ENCODE measurements around the gene DBI.
"Not testable (repeated sequence)": the region's sequence is repeated elsewhere in the genome, so short reads cannot be mapped to it uniquely, and the experiment has no call there.

DBI gene

GRCh38 chr2:119366161-119366648 lies 572 bp upstream of the DBI start:
- no peak for DNase-seq

- peak; percentile 37 for DNase-seq
Observed at GRCh38 chr2:119367472-119368099, 809 bp downstream of the DBI start.

GRCh38 chr2:119369845-119370244 lies 3.1 kb downstream of the DBI start:
- no peak for DNase-seq

- no peak for DNase-seq
Observed at GRCh38 chr2:119371111-119371510, 4.3 kb downstream of the DBI start.

- no peak for DNase-seq
Observed at GRCh38 chr2:119372778-119373568, 6.2 kb downstream of the DBI start.

- DNase-seq = not testable (repeated sequence)
Observed at GRCh38 chr2:119373907-119374745, 7.3 kb downstream of the DBI start.

- DNase-seq = not testable (repeated sequence)
Observed at GRCh38 chr2:119376406-119376805, 9.6 kb downstream of the DBI start.

GRCh38 chr2:119376810-119377209 lies 10.0 kb downstream of the DBI start:
- DNase-seq = no peak

GRCh38 chr2:119377294-119377992 lies 10.7 kb downstream of the DBI start:
- DNase-seq = no peak

- DNase-seq = no peak
Observed at GRCh38 chr2:119377993-119378345, 11.2 kb downstream of the DBI start.

GRCh38 chr2:119378566-119378965 lies 11.8 kb downstream of the DBI start:
- DNase-seq = no peak

- DNase-seq = no peak
Observed at GRCh38 chr2:119383410-119384140, 16.8 kb downstream of the DBI start.

GRCh38 chr2:119384971-119385370 lies 18.2 kb downstream of the DBI start:
- no peak for DNase-seq

- no peak for DNase-seq
Observed at GRCh38 chr2:119385466-119385865, 18.7 kb downstream of the DBI start.

GRCh38 chr2:119387381-119388129 lies 20.8 kb downstream of the DBI start:
- no peak for DNase-seq

GRCh38 chr2:119389615-119390306 lies 23.0 kb downstream of the DBI start:
- no peak for DNase-seq

- no peak for DNase-seq
Observed at GRCh38 chr2:119393971-119394748, 27.4 kb downstream of the DBI start.

- no peak for DNase-seq
Observed at GRCh38 chr2:119397196-119397595, 30.4 kb downstream of the DBI start.

- no peak for DNase-seq
Observed at GRCh38 chr2:119402106-119402505, 35.3 kb downstream of the DBI start.

Measured in NCI-H510A (cell line).